Myocyte (in vitro differentiated cells): ENCODE data around the gene C17orf107. TPM values are rescaled to one million over a fixed set of nuclear protein-coding genes. Genes with fewer than 3 reads are reported as not detected.

ENCODE experiments used
- DNase-seq: peaks from one replicate; pipeline ENCODE4 v3.0.0-alpha.2; 2012; ENCODE audit warnings: low read depth
- total RNA-seq: library from RNA; depleted of rRNA; stranded (reverse); fragments of >200 nt; gene quantifications from 2 replicates; pipeline ENCODE4 v1.2.3, GENCODE V29; 2014

C17orf107 gene
- total RNA-seq, 1 donor from 2014 or later = 0.94 TPM

DNA sequence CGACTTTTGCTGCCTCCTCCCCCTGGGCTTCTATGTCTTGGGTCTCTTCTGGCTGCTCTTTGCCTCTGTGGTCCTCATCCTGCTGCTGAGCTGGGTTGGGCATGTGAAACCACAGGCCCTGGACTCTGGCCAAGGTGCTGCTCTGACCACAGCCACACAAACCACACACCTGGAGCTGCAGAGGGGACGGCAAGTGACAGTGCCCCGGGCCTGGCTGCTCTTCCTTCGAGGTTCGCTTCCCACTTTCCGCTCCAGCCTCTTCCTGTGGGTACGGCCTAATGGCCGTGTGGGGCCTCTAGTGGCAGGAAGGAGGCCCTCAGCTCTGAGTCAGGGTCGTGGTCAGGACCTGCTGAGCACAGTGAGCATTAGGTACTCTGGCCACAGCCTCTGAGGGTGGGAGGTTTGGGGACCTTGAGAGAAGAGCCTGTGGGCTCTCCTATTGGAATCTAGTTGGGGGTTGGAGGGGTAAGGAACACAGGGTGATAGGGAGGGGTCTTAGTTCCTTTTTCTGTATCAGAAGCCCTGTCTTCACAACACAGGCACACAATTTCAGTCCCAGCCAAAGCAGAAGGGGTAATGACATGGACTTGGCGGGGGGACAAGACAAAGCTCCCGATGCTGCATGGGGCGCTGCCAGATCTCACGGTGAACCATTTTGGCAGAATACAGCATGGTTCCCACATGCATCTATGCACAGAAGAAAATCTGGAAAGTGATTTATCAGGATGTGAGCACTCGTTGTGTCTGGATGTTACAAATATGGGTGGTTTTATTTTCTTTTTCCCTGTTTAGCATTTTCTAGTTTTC lies 35.0 kb downstream of the C17orf107 start:
- DNase-seq = peak; percentile 85

DNA sequence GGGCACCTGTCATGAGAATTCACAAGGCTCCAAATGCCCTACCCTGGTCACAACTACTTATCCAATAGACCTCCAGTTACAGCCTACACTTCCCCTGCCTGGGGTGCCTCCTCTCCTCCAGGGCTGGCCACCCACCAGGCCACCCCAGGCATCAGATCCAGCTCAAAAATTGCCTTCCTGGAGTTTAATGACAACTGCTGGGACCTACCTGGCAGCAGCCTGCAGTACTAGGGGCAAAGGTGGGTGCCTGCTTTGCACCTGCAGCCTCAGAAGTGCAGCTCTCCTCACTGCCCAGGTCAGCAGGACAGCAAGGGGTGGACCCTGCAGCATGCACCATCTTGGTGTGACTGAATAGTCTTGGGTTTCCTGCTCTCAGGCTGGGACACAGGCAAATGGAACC lies 36.3 kb downstream of the C17orf107 start:
- DNase-seq = no peak

DNA sequence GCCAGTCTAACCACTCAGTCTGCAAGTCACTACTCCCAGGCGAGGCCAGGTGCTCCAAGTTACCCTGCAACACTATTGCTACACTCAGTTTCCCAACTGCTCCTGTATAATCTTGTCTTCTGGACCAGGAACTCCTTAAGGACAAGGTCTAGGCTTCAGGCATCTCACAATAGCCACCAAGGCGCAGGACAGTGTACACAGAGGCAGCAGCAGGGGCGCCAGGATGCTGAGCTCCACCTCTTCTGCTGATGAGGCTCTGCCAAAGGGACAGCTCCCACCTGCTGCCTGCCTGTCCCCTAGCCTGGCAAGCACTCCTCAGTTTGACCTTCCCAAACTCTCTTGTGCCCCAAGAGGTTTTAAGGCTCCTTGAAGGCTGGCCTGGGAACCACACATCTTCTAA lies 37.1 kb downstream of the C17orf107 start:
- DNase-seq = no peak

DNA sequence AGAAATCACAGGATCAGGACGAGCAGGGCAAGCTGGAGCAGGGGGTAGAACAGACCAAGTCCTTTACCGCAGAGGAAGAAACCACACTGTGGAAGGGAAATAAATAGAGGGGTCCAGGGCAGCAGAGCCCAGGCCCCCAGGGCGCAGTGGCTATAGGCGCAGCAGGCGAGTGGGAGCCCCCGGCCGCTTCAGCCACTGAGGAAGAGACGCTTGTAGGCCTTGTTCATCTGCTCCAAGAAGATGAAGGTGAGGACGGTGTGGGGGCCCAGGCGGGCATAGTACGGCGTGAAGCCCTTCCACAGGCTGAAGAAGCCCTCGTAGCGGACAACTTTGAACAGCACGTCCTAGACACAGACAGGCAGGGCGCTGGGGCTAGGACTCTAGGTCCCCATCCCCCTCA lies 38.2 kb downstream of the C17orf107 start:
- DNase-seq = no peak

DNA sequence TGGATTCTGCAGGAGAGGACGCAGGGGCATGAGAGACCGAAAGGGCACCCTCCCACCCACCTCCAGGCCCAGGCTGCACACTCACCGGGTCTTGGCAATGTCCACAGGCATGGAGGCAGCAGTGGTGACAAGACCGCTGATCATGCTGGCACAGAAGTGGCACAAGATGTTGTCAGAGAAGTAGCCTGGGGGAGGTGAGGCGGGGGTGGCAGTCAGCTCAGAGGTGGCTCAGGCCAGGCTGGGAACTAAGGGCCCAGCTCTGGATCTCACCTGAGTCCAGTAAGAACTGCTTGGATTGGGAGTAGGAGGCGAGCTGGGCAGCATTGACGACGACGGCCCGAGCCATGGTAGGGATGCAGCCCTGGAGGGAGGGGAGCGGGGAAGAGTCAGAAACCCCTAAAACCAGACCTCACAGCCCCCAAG lies 38.7 kb downstream of the C17orf107 start:
- DNase-seq = no peak

DNA sequence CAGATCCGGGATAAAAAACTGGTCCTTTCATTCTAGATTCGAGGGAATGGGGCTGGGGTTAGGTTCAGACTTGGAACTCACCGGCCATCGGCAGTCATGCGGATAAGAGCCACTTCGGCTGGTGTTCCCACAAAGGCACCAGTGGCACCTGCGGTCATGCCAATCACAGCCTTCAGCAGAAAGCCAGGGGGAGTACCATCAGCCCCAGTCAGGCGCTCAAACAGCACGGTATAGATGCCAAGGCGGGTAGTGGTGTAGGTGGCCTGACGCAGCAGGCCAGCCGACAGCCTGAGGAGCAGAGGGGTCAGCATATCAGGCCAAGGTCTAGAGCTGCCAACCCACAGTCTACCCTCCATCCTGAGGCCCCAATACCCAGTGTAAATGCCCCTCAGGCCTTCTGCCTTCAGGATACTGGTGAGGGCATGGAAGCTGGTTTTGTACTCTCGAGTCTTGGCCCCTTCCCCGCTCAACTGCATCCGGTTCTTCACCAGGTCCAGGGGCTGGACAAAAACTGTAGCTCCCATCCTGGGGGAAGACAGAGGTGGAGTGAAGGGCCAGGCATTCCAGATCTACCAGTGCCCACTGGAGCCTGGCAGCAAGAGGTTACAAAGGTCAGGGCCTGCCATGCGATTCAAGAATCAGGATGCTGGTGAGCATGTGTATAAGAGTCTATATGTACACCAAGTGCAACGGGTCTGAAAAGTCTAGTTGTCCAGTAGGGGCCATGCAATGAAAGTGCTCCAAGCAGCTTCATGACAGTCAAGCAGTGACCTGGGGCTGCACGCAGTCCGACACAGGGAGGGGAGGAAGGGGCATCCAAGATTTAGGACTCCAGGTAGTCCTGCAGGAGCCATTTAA lies 39.6 kb downstream of the C17orf107 start:
- DNase-seq = no peak

DNA sequence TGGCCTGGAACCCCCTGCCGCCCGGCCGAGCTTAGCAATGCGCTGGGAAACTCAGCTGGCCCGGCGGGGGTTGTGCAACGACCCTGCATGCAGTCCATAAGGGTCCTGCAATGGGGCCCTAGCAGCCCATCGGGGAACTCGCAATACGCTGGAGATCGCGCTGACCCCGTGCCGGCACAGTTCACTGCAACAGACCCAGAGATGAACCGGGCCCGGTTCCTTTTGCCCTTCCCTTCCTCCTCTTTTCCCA lies 40.1 kb downstream of the C17orf107 start:
- DNase-seq = no peak

DNA sequence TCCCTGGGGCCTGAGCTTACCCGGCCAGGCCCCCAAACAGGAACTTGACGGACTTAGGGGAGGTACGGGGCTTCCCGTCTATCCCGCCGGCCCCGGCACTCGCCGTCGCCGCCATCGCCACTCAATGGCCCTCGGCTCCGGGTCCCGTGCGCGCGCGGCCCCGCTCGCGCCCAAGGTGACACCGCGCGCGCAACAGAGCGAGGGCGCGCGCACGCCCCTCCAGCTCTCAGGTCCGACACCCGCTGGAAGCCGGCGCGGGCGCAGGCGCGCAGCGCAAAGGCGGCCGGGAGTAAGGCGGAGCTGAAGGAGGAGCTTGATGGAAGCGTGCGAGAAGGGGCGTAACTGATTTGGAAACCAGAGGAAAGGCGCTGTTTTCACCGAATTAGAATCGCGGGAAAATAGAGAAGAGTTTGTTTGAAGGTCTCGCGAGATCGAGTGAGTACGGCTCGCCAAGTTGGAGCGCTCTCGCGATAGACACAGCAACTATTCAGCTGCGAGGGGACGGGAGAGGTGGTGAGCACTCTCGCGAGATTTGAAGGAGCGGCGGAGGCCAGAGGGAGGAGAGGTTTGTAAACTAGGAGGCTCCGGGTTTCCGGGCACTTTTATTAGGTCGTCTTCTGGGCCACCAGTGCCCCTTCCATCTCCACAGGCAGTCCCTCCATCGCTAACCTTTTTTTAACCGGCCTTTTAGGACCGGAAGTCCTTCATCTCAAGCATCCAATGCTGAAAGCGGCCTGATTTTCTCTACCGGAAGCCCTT lies 40.6 kb downstream of the C17orf107 start, which contains the start of the genes RNF167 and SLC25A11:
RNF167 (plus strand) TSS at position 473 of the 759 bp plus-strand sequence. CDS start 642 bp downstream, outside the sequence.
SLC25A11 (minus strand) TSS at position 251 of the 759 bp plus-strand sequence; CDS start at position 115, 136 bp downstream.
- DNase-seq = peak; percentile 99

DNA sequence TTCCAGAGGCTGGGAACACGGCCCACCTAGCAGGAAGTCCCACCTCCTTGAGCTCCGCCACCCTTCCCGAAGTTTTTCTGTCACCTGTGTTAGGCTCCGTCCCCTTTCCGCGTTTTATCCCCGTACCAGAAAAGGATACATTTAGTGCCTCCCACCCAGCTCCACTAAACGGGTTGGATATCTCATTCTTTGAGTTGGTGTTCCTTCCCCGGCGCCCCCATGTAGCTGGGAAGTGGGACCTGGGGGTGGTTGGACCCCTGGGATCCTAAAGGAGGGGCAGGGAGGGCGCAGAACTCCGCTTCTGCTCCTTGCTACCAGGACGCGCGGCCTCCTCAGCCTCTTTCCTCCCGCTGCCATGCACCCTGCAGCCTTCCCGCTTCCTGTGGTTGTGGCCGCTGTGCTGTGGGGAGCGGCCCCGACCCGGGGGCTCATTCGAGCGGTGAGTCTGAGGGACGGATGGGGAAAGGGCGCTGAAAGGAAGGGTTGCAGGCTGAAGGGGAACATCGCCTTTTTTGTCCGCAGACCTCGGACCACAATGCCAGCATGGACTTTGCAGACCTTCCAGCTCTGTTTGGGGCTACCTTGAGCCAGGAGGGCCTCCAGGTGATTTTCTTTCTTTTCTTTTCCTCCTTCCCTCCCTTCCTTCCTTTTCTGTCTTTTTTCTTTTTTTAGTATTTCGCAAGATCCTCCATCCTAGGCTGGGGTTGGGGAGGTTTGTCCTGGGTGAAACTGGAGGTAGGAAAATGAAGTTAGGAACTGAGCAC lies 41.4 kb downstream of the C17orf107 start:
- DNase-seq = no peak

DNA sequence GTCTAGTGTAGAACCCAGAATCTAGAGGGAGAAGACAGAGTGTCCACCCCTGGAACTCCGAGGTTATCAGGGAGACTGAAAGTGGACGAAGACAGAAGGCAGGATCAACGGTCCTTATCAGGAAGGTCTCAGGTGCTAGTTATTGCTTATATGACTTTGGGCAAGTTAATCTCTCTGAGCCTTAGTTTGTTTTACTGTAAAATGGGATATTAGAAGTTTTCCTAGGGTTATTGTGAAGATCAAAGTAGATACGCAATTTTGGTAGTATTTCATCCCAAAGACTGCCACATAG lies 41.9 kb downstream of the C17orf107 start:
- no peak for DNase-seq

DNA sequence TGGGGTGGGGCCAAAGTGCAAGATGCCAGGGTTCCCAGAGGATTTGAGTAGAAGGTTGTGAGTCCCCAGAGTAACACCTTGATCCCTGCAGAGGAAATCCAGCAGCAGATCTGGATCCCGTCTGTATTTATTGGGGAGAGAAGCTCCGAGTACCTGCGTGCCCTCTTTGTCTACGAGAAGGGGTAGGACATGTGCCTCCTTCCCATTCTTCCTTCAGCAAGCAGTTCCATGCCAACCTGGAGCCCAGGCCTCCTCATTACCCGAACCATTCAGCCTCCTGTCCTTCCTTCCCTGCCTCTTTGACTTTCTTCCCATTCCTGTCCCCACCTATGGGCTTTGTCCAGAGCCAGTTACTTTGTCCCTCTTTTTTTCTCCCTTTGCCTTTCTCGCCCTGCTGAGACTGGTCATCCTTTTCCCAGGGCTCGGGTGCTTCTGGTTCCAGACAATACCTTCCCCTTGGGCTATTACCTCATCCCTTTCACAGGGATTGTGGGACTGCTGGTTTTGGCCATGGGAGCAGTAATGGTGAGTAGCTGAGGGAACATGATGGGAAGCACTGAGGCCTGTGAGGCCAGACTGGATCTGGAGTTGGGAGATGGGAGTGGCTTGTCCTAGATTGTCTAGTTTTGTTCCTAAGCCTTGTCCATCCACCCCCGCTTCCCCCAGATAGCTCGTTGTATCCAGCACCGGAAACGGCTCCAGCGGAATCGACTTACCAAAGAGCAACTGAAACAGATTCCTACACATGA lies 43.6 kb downstream of the C17orf107 start:
- DNase-seq = no peak

DNA sequence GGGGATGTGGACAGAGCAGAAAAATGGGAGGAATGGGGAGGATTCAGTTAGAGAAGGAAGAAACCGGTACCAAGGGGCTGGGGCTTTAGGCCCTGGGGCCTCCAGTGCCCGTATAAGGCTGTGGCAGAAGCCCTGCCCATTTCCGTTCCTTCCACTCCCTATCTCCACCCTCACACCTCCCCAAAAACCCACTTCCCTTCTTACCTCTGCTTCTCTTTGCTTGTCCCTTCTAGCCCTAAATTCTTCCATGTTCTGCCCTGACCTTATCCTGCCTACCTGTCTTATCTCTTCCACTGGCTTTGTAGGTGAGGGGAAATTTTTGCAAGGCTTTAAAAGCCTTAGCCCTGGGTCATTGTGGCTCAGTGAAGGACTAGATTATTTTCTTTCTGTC lies 44.8 kb downstream of the C17orf107 start:
- DNase-seq = no peak

DNA sequence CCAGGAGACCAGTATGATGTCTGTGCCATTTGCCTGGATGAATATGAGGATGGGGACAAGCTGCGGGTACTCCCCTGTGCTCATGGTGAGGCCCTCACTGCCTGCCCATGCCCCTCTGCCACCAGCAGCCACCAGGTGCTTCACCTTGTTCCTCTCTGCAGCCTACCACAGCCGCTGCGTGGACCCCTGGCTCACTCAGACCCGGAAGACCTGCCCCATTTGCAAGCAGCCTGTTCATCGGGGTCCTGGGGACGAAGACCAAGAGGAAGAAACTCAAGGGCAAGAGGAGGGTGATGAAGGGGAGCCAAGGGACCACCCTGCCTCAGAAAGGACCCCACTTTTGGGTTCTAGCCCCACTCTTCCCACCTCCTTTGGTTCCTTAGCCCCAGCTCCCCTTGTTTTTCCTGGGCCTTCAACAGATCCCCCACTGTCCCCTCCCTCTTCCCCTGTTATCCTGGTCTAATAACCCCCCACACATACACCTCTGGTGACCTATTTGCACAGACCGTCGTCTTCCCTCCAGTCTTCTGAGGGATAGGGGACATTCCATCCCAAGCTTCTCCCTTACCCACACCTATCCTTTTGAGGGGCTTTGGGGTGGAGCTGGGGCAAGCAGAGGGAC lies 45.3 kb downstream of the C17orf107 start:
- DNase-seq = no peak

DNA sequence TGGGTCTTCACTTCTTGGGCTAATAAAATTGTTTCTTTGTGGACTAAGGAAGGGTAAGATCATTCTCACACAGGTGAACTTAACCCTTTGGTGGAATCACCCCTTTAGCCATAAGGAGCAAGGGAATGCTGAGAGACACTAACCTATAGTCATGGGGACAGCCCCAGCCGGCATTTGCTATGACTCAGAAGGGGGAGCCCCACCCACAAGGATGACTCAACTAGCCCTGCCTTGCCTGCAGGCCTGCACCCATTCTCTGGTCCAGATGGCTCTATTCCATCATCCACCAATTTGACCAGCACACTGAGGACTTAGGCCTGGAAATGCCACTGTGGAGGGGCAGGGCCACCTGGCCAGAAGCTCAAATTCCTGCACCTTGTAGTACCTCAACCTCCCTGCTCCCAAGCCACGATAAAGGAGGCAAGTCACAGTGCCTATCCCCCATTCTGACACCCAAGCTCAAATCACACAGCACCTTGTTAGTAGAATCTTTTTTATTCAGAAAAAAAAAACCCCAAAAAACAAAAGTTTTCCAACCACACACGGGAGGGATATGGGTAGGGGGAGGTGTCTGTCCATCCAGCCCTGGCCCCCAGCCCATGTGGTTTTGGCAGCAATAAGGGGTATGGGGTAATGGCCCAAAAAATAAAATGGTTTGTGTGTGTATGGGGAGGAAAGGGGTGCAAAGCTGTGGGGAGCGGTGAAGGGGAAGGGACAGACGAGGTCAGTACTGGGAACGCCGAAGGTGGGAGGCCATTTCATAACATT lies 46.0 kb downstream of the C17orf107 start:
- DNase-seq = peak; percentile 90

DNA sequence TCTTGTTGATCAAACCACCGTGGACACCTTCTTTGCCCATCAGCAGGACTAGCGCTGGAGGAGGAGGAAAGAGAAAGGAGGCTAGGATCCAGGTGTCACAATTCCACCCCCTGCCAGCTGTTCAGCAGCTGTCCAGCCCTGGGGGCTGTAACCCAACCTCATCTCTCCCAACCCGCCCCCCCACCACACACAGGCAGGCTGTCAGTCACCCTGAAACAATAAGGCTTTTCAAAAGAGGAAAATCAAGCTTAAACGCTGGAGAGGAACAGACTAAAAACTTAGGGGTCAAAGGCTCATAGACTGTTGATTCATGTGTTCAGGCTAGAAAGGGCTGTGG lies 46.6 kb downstream of the C17orf107 start:
- DNase-seq = peak; percentile 61

DNA sequence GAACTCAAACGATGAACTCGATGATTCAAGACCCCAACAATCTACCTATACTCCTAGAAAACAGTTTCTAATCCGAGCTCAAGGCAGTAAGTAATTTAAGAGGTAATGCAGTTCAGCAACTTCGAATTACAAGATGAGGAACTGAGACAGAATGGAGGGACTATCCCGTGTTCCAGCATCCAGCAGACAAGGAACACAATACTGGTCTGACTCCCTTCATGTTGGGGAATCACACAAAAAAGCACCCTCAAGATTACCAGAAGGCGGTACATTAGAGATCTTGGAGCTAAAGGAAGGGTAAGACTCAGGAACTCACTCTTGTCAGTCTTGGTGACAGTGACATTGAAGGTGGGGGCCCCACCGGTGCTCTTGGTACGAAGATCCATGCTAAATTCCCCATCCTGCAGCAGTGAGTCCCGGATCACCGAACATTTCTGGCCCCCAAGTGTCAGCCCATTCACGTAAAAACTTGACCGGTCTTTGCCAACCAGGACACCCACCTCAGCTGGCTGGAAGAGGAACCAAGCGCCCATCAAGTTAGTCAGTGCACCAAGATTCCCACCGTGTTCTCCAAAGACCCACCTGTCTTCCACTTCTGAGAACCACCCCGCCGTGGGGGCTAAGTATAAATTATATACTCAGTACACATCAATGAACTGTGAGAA lies 47.1 kb downstream of the C17orf107 start:
- no peak for DNase-seq

DNA sequence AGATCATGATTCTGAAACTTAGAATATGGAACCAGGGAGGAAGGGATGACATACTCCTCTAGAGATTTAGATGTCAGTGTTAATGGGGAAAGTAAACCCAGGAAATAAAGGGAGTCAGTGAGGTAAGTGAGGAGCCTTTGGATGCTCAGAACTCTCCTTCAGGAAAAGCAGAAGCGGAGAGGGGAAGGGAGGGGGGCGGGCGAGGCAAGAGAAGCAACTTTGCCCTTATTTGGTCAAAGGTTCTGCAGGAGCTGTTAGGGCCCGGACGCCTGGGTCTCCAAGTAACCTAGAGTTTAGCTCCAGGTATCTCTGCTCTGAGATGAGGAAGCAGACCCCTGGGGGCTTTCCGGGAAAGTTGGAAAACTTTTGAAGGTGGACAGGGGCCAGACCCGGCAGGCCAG lies 47.7 kb downstream of the C17orf107 start:
- DNase-seq = peak; percentile 41

DNA sequence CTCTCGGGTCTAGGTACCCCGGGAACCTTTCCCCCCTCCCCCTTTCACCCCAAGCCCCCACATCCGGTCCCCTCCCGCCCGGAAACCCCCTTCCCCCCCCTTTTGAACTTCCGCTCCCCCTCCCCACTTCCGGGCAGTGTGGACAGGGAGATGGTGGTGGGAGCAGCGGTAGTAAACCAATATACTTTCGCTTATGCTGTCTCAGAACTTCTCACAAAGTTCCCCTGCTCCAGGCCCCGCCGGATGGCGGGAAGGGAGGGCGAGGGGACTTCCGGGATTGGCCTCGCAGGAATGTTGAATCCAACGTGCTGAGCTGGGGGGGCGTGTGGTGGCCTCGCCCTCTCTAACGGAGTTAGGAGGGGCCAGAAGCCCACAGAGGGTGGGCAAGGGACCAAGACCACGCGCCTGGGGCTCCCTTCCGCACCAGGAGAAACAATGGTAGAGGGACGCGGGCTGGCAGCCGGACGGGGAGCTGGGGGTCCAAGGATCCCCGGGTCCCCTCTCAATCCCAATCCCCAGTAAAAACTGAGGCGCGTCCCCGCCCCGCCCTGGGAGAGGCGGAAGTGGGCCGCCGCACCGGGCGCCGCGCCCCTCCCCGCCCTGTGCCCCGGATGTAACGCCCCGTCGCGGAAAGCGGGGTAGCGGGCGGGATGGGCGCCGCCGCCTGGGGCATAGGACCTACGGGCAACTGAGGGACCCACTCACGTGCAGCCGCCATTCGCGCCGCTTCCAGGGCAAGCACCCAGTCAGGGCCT lies 48.3 kb downstream of the C17orf107 start:
- DNase-seq = peak; percentile 62
